DMS53 (cell line): Measurements from ENCODE around the gene XXYLT1.
A peak's percentile ranks its signal among the peaks of the same experiment; 100 is the strongest.

ENCODE experiments used
- DNase-seq: peaks from one replicate; lab custom pipeline; 2025; lab: John Stamatoyannopoulos, UW

Gene XXYLT1

DNA sequence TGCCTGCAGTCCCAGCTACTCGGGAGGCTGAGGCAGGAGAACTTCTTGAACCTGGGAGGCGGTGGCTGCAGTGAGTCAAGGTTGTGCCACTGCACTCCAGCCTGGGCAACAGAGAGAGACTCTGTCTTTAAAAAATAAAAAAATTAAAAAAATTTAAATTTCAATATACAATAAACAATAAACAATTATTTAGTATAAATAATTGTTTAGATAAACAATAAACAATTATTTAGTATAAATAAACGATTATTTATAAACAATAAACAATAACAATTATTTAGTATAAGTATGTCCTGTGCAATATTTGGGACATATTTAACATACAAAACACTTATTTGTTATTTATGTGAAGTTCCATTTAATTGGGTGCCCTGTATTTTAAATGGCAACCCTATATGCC is 119.6 kb downstream of the XXYLT1 start:
- no peak for DNase-seq

DNA sequence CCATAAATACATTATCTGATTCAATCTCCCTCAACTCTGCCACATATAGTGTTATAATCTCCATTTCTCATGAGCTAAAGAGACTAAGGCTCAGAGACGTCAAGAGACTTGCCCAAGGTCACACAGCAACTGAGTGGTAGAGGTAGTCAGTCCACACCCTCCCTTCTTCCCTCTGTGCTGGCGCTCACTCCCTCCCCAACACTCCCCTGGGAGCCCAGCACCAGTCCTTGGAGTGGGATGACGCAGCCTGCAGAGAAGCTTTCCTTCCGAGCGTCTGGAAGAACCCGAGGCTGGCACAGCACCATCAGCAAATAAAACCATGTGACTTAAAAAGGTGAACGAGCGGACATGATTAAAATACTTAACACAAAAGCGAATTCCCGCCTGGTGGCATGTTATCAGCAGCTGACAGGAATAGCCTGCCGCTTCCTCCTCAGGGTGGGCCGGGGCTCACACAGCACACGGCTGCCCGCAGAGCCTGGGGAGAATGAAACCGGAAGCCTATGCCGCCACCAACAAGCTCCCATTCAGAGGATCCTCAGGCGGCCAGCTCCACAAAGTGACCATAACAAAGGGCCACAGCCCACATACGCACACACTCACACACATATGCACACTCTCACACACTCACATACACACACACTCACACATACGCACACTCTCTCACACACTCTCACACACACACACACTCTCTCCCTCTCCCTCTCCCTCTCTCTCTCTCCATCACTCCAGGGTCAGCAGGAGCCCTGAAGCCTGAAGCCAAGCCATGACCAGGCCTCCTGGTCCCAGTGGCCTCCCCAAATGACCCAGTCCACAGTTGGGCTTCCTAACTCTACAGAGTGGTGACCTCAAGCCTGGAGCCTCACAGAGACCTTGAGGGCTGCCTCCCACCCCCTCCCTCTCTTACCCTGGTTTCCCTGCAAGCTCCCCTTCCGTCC is 120.5 kb downstream of the XXYLT1 start:
- peak; percentile 71 for DNase-seq

DNA sequence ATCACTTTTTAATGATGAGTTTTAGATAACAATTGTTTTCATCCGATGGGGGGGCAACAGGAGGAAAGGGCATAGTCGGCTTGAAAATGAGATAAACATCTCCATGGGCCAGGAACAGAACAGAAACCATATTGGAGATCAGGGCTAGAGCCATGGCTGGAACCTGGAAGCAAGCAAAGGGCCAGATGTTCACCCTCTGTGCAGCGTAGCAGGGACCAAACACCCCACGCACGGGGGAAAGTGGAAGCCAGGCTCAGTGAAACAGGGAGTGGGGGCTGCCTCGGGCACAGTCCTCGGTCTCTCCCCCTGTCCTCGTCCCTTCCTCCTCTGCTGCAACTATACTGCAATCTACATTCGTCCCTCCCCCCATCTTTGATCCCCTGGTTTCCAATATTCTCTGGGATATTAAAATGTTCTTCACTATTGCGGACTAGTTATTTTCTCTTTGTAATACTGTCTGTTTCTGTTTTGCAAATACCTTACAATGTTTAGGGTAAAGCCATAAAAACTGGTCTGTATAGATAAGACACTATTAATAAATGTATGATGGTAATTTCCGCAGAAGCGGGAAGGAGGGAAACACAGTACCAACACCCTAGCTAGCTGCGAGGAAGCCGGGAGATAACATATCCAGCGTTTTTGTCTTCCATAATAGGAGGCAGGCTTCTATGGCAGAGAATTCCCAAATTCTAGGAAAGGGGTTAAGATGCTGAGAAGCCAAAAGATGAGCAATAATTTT is 121.5 kb downstream of the XXYLT1 start:
- no peak for DNase-seq

DNA sequence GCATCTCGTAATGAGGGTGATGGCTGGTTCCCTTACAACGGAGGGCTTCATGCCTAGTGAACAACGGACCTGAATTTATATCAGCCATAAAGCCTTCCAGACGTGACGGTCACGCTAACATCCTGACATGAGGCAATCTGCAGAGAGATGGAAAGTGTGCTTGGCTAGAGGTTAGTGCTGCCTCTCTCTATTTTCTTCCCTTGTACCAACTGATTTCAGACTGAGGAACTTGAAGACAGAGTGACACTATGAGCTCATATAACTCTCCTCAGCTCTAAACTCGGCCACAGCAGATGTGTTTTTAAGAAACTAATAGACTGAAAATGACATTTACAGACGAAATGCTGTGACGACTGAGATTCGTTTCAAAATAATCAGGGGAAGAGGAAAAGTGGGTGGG is 122.4 kb downstream of the XXYLT1 start:
- no peak for DNase-seq

DNA sequence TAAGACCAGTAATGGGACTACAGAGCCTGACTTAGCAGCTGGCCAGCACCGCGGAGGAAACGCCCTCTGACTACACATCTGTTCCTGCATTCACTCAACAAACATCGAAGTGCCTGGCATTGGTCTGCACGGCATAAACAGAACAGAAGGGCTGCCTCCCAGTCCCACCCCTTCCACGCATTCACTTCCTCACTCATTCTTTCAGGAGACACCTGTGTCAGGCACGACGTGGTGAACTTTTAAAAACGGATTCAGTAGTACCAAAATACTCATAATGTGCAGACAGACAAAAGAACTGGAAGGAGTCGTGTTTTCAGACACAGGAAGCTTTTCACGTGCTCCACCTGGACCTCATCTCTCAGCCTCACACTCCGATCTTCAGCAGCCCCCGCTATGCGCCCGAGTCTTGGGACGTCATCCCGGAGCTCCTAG is 123.3 kb downstream of the XXYLT1 start:
- no peak for DNase-seq

DNA sequence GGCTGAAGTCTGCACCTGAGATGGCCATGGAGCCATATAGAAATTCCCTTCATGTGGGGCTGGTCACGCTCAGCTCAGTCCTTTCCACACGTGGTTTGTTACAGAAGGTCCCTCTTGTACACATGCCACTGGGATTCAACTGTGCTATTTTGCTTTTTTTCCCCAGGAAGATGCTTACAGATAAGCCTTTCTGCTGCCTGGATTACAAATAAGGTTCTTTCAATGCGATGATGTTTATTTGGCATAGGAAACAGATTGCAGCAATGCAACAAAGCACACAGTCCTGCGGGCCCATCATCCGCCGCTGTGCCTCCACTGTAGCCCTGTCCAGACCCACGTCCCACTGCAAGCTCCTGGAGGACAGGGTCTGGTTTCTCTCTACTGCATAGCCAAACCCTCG is 124.8 kb downstream of the XXYLT1 start:
- DNase-seq: no peak

DNA sequence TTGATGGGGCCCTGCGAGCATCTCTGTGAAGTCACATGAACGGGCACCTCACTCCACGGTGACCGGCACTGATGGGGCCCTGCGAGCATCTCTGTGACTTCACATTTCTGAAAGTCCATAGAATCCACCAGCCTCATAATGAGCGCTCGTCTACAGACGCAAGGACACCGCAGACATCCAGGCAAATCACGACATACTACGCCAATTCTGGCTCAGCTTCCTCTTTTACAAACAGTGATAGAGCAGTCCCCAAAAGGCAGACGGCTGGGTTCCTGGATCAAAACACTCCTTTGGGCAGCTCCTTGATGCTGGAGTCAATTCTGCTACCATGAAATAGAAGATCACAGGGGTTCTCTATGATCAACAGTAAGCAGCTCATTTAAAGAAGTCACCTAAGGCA is 125.4 kb downstream of the XXYLT1 start:
- DNase-seq: no peak

DNA sequence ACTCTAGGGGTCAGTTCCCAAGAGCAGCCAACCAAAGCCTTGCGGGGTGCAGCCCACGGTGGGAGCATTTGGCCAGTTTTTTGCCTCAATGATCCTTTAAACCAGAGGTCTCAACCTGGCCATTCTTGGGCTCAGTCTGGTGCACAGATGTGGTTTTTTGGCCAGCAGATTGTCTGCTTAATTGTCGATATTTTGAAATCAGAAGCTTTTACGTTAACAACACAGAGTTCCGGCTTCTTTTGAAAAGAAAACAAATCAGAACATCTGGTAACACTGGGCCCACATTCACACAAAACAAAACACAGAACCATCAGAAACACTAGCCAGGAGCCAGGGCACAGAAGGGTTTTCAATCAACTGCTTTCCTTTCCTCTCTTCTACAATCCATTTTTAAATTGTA is 127.7 kb downstream of the XXYLT1 start:
- DNase-seq: no peak

DNA sequence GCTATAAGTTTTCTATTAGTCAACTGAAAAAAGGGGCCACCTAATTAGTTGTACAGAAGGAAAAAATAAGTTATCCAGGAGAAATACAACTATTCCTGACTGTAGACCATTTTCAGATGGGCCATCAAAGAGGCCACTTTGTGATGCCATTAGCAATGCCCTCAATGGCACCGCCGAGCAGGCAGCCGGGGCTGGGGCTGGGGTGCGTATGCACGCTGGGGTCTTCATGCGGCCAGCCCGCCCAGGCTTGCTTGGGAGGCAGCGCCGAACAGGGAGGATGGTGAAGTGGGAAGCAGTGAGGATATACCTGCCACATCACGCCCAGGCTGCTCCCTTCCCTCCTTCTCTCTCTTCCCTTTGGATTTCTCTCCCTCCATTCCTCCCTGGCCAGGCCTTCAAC is 128.4 kb downstream of the XXYLT1 start:
- DNase-seq: no peak

DNA sequence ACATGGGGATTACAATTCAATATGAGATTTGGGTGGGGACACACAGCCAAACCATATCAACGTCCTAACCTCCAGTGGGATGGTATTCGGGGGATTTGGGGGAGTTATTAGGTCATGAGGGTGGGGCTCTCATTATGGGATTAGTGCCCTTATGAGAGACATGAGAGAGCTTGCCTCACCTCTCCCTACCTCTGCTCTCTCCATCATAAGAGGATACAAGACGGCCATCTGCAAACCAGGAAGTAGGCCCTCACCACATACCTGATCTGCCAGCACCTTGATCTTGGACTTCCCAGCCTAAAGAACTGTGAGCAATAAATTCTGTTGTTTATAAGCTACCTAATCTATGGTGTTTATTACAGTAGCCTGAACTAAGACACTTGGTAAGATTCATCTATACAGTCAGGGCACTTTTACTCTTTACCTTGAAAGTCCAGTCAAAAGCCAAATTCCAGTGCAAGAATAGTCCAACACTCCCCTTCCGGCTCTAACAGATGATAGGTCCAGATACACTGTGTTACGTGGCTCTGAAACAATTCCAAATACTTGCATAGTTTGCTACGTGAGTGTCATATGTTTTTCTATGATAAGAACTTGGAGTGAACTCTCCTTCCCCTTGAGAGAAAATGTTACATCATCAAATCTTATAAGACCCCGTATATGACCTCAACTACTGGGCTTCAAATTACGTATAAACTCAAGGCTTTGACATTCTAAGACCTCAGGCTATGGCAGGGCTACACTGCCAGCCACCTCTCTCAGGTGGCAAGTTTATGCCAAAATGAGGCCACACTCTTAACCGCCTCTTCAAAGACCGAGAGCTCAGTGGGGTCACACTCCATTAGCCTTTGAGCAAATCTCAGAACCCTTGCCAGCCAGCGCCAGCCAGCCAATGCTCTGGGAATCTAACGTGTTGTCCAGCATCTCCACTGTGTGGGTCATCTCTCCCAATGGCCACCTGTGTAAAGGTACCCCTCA is 129.9 kb downstream of the XXYLT1 start:
- no peak for DNase-seq

DNA sequence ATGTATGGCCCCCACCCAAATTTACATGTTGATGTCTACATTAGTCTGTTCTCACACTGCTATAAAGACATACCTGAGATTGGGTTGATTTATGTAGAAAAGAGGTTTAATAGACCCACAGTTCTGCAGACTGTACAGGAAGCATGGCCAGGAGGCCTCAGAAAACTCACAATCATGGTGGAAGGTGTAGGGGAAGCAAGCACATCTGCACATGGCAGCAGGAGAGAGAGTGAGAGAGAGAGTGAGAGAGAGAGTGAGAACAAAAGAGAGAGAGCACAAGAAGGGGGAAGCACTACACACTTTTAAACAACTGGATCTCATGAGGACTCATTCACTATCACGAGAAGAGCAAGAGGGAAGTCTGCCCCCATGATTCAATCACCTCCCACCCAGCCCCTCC is 130.5 kb downstream of the XXYLT1 start:
- no peak for DNase-seq

DNA sequence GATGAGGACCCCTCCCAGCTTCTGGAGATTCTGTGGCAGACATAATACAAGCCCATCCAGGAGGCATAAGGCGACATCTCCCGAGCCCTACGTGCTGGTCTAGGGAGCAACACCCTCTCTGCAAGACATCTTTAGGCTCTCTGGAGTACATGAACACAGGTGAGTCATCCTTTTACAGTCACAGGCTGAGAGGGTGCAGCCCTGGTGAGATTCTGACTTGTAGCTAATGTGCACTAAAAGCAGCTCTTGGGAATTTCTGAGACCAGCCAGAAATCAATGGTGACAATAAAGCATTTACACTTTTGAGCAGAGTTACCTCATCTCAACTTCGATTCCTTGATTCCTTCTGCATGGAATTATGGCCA is 131.1 kb downstream of the XXYLT1 start:
- DNase-seq: no peak

DNA sequence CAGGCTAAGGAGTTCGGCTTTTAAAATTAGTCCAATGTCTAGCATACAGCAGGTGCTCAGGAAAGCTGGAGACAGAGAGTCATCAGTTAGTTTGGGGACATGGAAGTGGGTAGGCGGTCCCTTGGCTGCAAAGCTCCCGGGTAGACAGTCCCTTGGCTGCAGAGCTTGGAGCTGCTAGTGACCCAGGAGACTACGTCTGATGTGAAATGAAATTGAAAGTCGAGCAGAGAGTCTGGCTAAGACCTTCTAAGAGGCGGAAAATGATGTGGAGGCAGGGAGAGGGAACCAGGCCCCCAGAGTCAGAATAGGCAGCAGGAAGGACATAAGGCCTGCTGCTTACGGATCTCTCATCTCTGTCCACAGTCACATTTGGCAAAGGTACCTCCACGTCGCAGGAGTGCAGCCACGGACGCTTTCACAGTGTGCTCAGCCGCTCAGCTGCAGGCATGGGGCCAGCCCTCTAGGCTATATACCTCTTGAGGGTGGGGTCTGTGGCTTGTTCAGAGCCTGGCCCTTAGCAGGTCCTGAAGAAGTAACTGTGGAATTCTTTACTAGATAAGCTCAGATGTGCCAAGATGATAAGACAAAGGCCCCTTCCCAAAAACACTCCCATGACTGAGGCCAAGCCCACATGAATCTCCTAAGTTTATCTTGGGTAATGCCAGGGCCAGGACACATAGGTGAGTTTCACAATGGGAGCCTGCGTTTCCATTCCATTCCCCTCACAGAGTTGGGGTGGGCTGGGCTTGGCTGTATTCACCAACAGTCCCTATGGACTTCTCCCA is 131.7 kb downstream of the XXYLT1 start:
- DNase-seq: no peak

DNA sequence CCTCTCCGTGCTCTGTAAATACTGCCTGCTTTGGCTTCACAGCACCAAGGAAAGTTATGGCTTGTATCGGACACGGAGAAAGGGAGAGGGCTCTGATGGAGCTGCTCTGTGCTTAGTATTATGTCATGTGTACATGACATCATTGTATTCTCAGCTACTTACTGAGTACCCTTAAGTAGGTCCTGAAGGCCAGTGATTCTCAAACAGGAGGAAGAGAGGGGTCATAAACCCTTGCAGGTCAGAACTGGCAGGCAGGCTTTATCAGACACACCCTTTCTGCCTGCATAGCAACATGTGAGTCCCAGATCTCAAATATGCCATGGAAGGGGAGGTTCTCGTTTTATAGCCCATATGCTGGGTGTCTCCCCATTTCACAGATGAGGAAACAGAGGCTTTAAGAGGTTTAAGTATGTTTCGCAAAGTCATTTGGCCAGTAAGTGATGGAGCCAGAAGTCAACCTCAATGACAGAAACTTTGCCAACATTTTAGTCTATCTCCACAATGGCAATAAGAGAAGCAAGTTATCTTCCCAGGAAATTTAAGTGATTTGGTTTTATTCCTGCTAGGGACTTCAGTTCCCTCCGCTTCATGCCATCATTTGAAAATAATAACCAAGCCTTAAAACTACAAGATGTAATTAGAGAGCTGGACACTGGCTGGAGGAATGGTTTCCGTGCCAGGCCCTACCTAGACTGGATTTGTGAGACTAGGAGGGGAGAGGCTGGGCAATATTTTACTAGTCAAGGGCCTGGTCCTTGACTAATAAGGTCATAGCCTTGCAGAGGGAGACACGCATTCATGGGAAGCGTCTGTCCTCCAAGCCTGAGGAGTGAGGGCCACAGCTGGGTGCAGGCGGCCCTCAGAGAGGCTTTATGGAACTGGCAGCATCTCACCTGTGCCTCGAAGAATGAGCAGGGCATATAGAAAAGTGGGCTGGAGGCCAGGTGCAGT is 133.0 kb downstream of the XXYLT1 start:
- no peak for DNase-seq

DNA sequence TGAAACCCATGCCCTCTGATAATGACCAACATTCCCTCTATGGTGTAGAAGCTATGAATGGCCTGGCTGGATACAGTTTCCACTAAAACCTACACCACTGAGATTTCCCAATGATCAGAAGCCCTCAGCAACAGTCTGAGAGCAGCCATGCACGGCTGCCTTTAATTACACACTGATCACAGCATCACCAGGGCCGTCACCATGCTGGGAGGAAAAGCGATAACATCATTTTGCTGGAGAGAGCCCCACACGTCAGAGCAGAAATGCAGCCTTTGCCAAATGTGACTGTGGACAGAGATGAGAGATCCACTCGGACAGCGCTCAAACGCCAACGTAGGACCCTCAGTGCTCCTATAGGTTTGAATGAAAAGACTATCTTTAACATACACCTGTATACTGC is 135.0 kb downstream of the XXYLT1 start:
- no peak for DNase-seq

DNA sequence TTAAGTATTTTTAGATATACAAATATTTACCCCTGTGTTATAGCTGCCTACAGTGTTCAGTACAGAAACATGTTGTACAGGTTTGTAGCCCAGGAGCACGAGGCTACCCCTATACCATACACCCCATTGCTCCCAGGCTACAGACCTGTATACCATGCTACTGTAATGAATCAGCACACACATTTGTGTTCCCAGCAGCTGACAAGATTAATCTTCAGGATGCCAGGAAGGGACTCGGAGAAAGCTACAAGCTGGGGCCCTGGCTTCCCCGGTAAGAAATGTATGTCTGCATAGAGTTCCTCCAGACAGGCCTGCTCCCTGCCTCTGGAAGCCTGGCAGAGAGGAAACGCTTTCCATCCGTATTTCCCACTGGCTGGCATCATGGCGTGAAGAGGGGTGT is 136.5 kb downstream of the XXYLT1 start:
- DNase-seq: no peak

DNA sequence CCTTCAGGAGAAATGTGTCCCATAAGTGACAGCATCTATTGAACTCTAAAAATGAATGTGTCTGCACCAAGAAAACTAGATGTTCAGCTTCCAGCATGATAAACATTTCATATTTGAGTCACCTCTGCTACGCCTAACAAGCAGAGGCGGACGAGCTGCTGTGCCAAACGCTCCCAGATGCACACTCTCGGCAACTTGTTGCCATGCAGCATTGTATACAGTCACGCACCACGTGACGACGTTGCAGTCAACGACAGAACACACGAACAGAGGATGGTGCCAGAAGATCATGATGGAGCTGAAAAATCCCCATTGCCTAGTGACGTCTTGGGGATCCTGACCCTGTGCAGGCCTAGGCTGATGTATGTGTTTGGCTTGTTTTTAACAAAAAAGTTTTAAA is 137.5 kb downstream of the XXYLT1 start:
- no peak for DNase-seq

DNA sequence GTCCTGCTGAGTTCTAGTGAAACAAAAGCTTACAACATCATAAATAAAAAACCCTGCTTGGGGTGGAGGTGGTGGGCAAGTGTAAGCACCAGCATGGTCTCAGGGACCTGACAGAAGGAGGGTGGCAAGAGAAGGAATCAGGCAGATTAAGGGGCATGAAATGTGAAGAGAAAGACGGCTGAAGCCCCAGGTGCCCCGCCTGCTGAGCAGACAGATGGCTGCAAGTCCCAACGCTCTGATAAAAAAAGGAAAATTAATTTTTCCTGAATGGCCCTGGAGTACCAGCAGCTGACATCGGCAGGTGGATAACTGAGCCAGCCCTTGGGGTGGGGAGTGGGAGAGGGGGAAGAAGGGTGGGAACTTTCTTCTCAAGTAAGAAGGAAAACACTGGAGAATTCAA is 137.9 kb downstream of the XXYLT1 start:
- no peak for DNase-seq

DNA sequence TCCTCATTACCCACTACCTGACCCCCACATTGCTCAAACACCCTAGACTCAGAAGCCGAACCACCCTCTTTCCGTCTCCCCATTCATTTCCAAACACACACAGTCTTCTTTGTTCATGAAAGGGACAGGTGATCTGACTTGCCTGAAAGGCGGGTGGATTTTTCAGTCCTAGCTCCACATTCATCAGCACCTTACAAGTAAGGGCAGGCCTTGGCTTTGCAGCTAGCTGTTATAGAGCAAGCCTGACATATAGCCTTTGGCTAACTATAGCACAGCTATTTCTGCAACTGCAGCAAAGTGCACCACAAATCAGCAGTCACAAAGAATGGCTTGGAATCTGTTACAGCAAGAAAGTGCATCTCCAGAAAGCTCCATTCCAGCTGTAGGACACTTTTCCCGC is 139.8 kb downstream of the XXYLT1 start:
- no peak for DNase-seq
